K562 (cell line): ENCODE data around the gene BTBD2. TPM values are rescaled to one million over a fixed set of nuclear protein-coding genes. Genes with fewer than 3 reads are reported as not detected.

Source experiments
- ATF4 ChIP-seq: fragments of 450-650 bp; formaldehyde crosslinking; IDR thresholded peaks from 2 replicates; pipeline ENCODE4 v1.4.0; 2022; ENCODE audit warnings: mild to moderate bottlenecking, moderate library complexity
- NCOA4 ChIP-seq: fragments of 450-650 bp; IDR thresholded peaks from 2 replicates; pipeline ENCODE4 v1.6.1; 2018; ENCODE audit warnings: mild to moderate bottlenecking; ENCODE audit not compliant: partially characterized antibody
- POLR2A ChIP-seq: fragments of 450-650 bp; conservative IDR thresholded peaks from 2 replicates; pipeline ENCODE4 v1.6.1; 2016
- RFX7 ChIP-seq: fragments of 250-450 bp; sonication (Bioruptor Pico); IDR thresholded peaks from 2 replicates; pipeline ENCODE4 v1.5.1; 2021; ENCODE audit warnings: mild to moderate bottlenecking
- THRB ChIP-seq: fragments of 450-650 bp; formaldehyde crosslinking; conservative IDR thresholded peaks from 2 replicates; pipeline ENCODE4 v1.4.0; 2022; ENCODE audit warnings: mild to moderate bottlenecking, missing genetic modification characterization
- TRIM24 ChIP-seq, 2 experiments: fragments of 450-650 bp; IDR thresholded peaks; 2 replicates each; pipeline ENCODE4 v1.6.1; 2016
- TSHZ1 ChIP-seq: fragments of 250-450 bp; sonication (Bioruptor Pico); IDR thresholded peaks from 2 replicates; pipeline ENCODE4 v1.4.0; 2020; ENCODE audit warnings: mild to moderate bottlenecking, moderate library complexity
- WHSC1 ChIP-seq: IDR thresholded peaks from one replicate; pipeline ENCODE4 v1.6.1; 2012; ENCODE audit warnings: low read length, control low read depth, inconsistent platforms
- ZFP36 ChIP-seq: fragments of 150-350 bp; IDR thresholded peaks from 2 replicates; pipeline ENCODE4 v1.6.1; 2018; ENCODE audit warnings: low read length, low read depth; ENCODE audit not compliant: partially characterized antibody
- ZNF12 ChIP-seq: sonication (generic); formaldehyde crosslinking; IDR thresholded peaks from 2 replicates; pipeline ENCODE4 v1.4.0; 2020; ENCODE audit warnings: mild to moderate bottlenecking, missing genetic modification reagents
- ZNF217 ChIP-seq: sonication (generic); formaldehyde crosslinking; IDR thresholded peaks from 2 replicates; pipeline ENCODE4 v1.8.0; 2022; ENCODE audit warnings: mild to moderate bottlenecking, missing genetic modification reagents
- ZNF695 ChIP-seq: fragments of 450-650 bp; formaldehyde crosslinking; IDR thresholded peaks from 2 replicates; pipeline ENCODE4 v1.4.0; 2020; ENCODE audit warnings: mild to moderate bottlenecking, moderate library complexity
- polyA plus RNA-seq, 8 experiments: library from polyadenylated mRNA; depleted of rRNA in 4 of 8; stranded (reverse) in 5 of 8; unstranded in 3 of 8; fragments of >200 nt; fragmentation: Nextera tagmentation in 2 of 8; fragmentation: Illumina TruSeq in 1 of 8; extraction: Ambion mirVana in 2 of 8; extraction: Trizol in 1 of 8; gene quantifications; 2 replicates each; pipeline versions ENCODE4 v1.2.1 to v1.2.3, GENCODE V29; 2011 to 2014; ENCODE audit warnings: inconsistent platforms in 1 of 8, missing spikeins in 1 of 8
- total RNA-seq, 7 experiments: library from RNA; depleted of rRNA in 6 of 7; stranded (reverse); fragments of >200 nt in 6 of 7; fragmentation: Illumina TruSeq in 2 of 7; extraction: Trizol in 2 of 7; gene quantifications; 2 replicates each; pipeline versions ENCODE4 v1.2.1 to v1.2.3, GENCODE V29; 2011 to 2021; ENCODE audit warnings: low replicate concordance in 1 of 7
- TF ChIP-seq, protein P1 (sequence below): fragments of 200-400 bp; formaldehyde crosslinking; IDR thresholded peaks from 2 replicates; pipeline ENCODE4 v1.6.1; 2017; ENCODE audit warnings: mild to moderate bottlenecking, low read depth, low read length, moderate library complexity
- TF ChIP-seq, protein P2 (sequence below): fragments of 250-450 bp; sonication (Bioruptor Pico); IDR thresholded peaks from 2 replicates; pipeline ENCODE4 v1.5.0; 2021; ENCODE audit warnings: mild to moderate bottlenecking, moderate library complexity

Gene BTBD2
- total and polyA plus RNA-seq, 9 of the 15 experiments (the other 6 are each of a cell fraction or from before 2014, with no cell fraction given), result 0.10 to 15.6 (median 6.9) TPM

- TF ChIP-seq ATF4, result no peak
- 0 out of 2 replicates have a peak, but pooled peaks have one; percentile 13 for TF ChIP-seq POLR2A
- no peak for TF ChIP-seq ZNF217
- TF ChIP-seq WHSC1, result no peak
- no peak for TF ChIP-seq NCOA4
- TF ChIP-seq ZFP36, result no peak
- TF ChIP-seq, protein P1, sequence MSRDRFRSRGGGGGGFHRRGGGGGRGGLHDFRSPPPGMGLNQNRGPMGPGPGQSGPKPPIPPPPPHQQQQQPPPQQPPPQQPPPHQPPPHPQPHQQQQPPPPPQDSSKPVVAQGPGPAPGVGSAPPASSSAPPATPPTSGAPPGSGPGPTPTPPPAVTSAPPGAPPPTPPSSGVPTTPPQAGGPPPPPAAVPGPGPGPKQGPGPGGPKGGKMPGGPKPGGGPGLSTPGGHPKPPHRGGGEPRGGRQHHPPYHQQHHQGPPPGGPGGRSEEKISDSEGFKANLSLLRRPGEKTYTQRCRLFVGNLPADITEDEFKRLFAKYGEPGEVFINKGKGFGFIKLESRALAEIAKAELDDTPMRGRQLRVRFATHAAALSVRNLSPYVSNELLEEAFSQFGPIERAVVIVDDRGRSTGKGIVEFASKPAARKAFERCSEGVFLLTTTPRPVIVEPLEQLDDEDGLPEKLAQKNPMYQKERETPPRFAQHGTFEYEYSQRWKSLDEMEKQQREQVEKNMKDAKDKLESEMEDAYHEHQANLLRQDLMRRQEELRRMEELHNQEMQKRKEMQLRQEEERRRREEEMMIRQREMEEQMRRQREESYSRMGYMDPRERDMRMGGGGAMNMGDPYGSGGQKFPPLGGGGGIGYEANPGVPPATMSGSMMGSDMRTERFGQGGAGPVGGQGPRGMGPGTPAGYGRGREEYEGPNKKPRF, result no peak
- 0 out of 4 replicates have a peak, but pooled peaks of 1 of the 2 experiments have one; percentile 12 for TF ChIP-seq TRIM24 (IDR thresholded peaks at IDR 0.05)
- TF ChIP-seq THRB (CRISPR knock-in tag), result no peak
- TF ChIP-seq RFX7 (CRISPR knock-in tag), result no peak
- TF ChIP-seq, protein P2, sequence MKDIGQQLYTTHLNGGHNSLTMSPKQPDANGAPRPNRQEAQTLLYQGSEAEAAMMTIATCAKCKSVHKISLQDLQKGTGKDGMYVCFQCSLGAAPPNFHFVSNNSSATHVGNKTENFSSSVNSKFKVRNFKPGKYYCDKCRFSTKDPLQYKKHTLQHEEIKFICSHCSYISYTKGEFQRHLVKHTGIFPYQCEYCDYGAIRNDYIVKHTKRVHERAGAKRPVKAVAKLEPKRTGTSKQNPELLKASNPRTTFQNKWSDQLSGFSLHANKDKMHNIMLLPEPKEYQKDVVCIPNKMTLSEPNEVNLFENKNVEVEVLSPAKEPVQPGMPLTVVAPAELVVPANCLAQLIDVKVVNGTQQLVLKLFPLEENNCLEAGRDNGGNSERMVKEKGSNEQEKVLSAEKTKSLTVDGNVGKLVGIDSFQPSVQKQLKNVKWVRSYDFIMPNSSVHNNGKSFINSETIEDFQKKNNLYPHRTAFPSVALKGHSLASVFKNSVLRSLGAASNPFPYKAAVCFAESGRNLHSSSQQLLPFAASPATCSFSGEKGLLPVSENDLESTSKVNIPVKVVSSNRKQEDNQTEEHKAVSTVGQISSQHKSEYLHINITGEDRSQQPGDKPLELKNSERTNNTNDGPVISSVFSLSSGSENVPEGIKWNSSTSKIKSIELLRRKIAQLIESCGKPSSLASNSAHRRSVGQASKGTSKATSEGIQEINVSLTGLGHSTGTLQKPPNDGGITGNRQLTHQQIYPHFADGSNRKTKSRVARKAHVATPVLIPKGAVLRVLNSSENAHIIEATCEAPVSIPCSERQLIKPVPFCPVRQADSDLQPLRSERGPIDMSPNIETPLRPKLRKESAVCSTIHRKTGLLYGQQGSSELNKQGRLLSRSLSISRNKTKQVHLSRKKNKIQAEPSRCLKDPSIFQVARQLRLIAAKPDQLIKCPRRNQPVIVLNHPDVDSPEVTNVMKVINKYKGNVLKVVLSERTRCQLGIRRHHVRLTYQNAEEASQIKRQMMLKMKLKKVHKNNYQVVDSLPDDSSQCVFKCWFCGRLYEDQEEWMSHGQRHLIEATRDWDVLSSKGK (CRISPR knock-in tag), result no peak
- TF ChIP-seq ZNF12 (CRISPR knock-in tag), result no peak
- no peak for TF ChIP-seq TSHZ1 (CRISPR knock-in tag)
- TF ChIP-seq ZNF695, result no peak
Observed at GRCh38 chr19:1942078-1942933, 73.2 kb downstream of the BTBD2 start (continued).
